Stimulated activated CD4-positive, alpha-beta T cell treated with anti-CD3 and anti-CD28 coated beads, Interleukin-4, amount 100 ng/mL, for 4 hours (primary cell): ENCODE measurements around the gene SLC10A3.

Experiments used
- DNase-seq, 2 experiments: peaks; one replicate each; pipeline ENCODE4 v3.0.0-alpha.2; 2020

The SLC10A3 gene

GRCh38 chrX:154462396-154462795 is 28.0 kb downstream of the SLC10A3 start:
- no peak for DNase-seq

- DNase-seq = no peak
Measured at GRCh38 chrX:154460326-154460725, 30.1 kb downstream of the SLC10A3 start.

GRCh38 chrX:154459832-154460231 is 30.6 kb downstream of the SLC10A3 start:
- no peak for DNase-seq

- DNase-seq = no peak
Measured at GRCh38 chrX:154458954-154459778, 31.3 kb downstream of the SLC10A3 start.

- DNase-seq = peak; percentile 46 to 66
Measured at GRCh38 chrX:154458116-154458953, 32.1 kb downstream of the SLC10A3 start, which contains the start of gene PLXNA3. Gene PLXNA3 (plus strand): TSS chrX:154458281. CDS start chrX:154460184, 1,903 bp downstream.

- peak; percentile 40 to 43 for DNase-seq
Measured at GRCh38 chrX:154457491-154458115, 32.8 kb downstream of the SLC10A3 start.

- no peak for DNase-seq
Measured at GRCh38 chrX:154452823-154453222, 37.6 kb downstream of the SLC10A3 start.

- no peak for DNase-seq
Measured at GRCh38 chrX:154450312-154450711, 40.1 kb downstream of the SLC10A3 start.

- DNase-seq = no peak
Measured at GRCh38 chrX:154449618-154450017, 40.8 kb downstream of the SLC10A3 start.

GRCh38 chrX:154448484-154448883 is 41.9 kb downstream of the SLC10A3 start:
- DNase-seq = no peak

- no peak for DNase-seq
Measured at GRCh38 chrX:154446430-154446829, 44.0 kb downstream of the SLC10A3 start.

- DNase-seq = no peak
Measured at GRCh38 chrX:154445776-154446175, 44.7 kb downstream of the SLC10A3 start.

GRCh38 chrX:154444755-154445246 is 45.6 kb downstream of the SLC10A3 start:
- DNase-seq = no peak

- peak; percentile 54 to 74 for DNase-seq
Measured at GRCh38 chrX:154443992-154444754, 46.3 kb downstream of the SLC10A3 start, which contains the start of gene FAM50A. Gene FAM50A (plus strand): TSS chrX:154444141. CDS start chrX:154444236, 95 bp downstream.

GRCh38 chrX:154443479-154443910 is 46.9 kb downstream of the SLC10A3 start:
- no peak for DNase-seq

- no peak for DNase-seq
Measured at GRCh38 chrX:154441984-154442707, 48.3 kb downstream of the SLC10A3 start.

- no peak for DNase-seq
Measured at GRCh38 chrX:154441564-154441963, 48.9 kb downstream of the SLC10A3 start.

GRCh38 chrX:154440623-154441357 is 49.6 kb downstream of the SLC10A3 start:
- DNase-seq = no peak

GRCh38 chrX:154439841-154440240 is 50.6 kb downstream of the SLC10A3 start:
- no peak for DNase-seq
